ENCODE results near the gene ATG7.
"Not testable (repeated sequence)": the region's sequence is repeated elsewhere in the genome, so short reads cannot be mapped to it uniquely, and the experiment has no call there.

The ATG7 gene

GRCh38 chr3:11251807-11252176 is 20.4 kb upstream of the ATG7 start:
- DNase-seq, result no peak

- DNase-seq, result no peak
These were observed 17.3 kb upstream of the ATG7 start for GRCh38 chr3:11254876-11255275.

GRCh38 chr3:11255537-11255936 is 16.7 kb upstream of the ATG7 start:
- DNase-seq, result not testable (repeated sequence)

GRCh38 chr3:11258958-11259357 is 13.2 kb upstream of the ATG7 start:
- no peak for DNase-seq

- no peak for DNase-seq
These were observed 11.7 kb upstream of the ATG7 start for GRCh38 chr3:11260460-11260859.

GRCh38 chr3:11269007-11269406 is 3.2 kb upstream of the ATG7 start:
- no peak for DNase-seq

- no peak for DNase-seq
These were observed 843 bp downstream of the ATG7 start for GRCh38 chr3:11272906-11273574.

- no peak for DNase-seq
These were observed 1.7 kb downstream of the ATG7 start for GRCh38 chr3:11273891-11274291.

GRCh38 chr3:11274566-11275142 is 2.5 kb downstream of the ATG7 start:
- DNase-seq, result no peak

GRCh38 chr3:11275926-11276325 is 3.7 kb downstream of the ATG7 start:
- DNase-seq, result no peak

- no peak for DNase-seq
These were observed 4.7 kb downstream of the ATG7 start for GRCh38 chr3:11276901-11277300.

GRCh38 chr3:11282250-11283138 is 10.3 kb downstream of the ATG7 start:
- no peak for DNase-seq

GRCh38 chr3:11283139-11283475 is 10.9 kb downstream of the ATG7 start:
- DNase-seq, result no peak

- DNase-seq, result no peak
These were observed 11.8 kb downstream of the ATG7 start for GRCh38 chr3:11284011-11284410.

GRCh38 chr3:11285471-11285870 is 13.3 kb downstream of the ATG7 start:
- DNase-seq, result no peak

GRCh38 chr3:11287404-11287803 is 15.2 kb downstream of the ATG7 start:
- no peak for DNase-seq

GRCh38 chr3:11288021-11288491 is 15.9 kb downstream of the ATG7 start:
- no peak for DNase-seq

- no peak for DNase-seq
These were observed 16.8 kb downstream of the ATG7 start for GRCh38 chr3:11288786-11289637.

- no peak for DNase-seq
These were observed 17.7 kb downstream of the ATG7 start for GRCh38 chr3:11289864-11290263.

GRCh38 chr3:11290743-11291680 is 18.8 kb downstream of the ATG7 start:
- no peak for DNase-seq

GRCh38 chr3:11291808-11292207 is 19.6 kb downstream of the ATG7 start:
- DNase-seq, result no peak

GRCh38 chr3:11297126-11297525 is 24.9 kb downstream of the ATG7 start:
- no peak for DNase-seq
